HG03060 (cell line): ENCODE measurements around the gene FXYD3.

Experiments used
- ATAC-seq: cut with Tn5 transposase; IDR thresholded peaks from one replicate; pipeline ENCODE4 v1.9.1; 2021; ENCODE audit warnings: low read depth, moderate number of reproducible peaks; ENCODE audit not compliant: unreplicated experiment

FXYD3 gene, protein sequence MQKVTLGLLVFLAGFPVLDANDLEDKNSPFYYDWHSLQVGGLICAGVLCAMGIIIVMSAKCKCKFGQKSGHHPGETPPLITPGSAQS

DNA sequence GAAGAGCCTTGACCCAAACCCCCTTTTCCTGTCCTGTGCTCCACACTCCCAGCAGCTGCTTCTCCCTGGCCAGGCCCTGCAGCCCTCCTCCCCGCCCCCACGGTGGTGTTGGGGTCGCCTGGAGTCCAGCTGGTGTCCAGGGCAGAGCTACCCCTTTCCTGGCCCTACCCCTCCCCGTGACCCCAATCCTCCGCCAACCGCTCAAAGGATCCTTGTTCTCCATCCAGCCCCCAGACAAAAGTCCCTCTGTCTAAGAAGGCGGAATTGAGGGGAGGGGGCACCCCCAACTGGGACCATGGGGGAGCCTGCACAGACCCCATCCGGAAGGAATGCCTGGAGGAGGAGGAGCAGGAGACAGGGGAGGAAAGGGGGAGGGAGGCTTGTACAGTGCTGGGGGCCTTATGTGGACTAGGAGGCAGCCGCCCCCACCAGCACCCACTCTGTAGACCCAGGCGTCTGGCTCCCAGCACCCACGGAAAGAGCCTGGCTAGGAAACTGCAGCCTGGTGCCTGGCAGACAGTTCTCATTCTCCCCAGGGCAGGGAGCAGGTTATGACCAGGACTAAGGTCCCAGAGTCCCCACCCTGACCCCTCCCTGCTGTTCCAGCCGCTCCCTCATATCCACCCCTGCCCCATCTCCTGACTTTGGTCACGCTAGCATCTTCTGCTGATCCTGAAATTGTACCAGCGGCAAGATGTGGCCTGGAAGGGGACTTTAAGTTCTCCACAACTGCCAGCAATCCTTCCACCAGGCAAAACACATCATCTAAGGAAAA is at the start of gene FXYD3:
FXYD3 (plus strand) TSS at position 647 of the 775 bp plus-strand sequence. CDS start 3,554 bp downstream, outside the sequence.
- no peak for ATAC-seq

DNA sequence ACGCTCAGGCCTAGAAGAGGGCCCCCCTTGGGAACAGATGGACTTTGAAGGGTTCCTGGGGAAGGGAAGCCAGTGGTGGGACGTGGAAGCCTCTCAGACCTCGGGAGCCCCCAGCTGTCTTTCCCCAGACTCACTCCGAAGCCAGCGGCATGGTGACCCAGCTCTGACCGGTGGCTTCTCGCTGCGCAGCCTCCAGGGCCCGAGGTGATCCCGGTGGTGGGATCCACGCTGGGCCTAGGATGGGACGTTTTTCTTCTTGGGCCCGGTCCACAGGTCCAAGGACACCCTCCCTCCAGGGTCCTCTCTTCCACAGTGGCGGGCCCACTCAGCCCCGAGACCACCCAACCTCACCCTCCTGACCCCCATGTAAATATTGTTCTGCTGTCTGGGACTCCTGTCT is 49.5 kb upstream of the FXYD3 start:
- no peak for ATAC-seq

DNA sequence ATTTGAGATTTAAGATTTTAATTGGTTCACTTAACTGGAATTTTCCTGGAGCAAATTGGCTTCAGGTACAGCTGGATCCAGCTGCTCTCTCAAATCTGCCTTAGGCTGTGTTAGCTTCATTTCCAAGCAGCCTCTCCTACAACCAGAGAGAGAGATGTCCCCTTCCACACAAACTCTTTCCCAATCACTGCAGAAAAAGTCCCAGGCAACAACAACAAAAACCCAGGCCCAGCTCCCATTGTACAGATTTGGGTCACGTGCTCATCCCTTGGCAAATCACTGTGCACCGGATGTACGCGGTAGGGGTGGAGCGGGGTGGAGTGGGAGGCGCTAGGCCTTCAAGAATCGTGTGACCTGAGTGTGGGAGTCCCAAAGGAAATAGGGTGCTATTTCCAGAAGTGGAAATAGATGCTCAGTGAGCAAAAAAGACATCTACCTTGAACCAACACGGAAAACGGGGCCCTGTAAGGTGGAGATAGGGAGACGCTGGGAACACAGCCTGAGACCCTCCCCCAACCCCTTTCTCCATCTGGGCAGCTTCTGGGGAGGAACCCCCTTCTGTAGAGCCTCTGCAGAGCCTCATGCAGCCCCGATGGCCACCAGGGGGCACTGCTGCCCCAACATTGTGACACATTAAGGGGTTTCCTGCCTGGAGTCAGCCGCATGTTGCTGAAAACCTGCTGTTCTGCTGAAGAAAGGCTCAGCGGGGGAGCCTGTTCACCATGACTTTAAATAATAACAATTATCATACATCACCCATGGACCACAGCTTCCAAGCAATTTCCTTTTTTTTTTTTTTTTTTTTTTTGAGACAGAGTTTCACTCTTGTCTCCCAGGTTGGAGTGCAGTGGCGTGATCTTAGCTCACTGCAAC is 48.7 kb upstream of the FXYD3 start:
- peak; percentile 62 for ATAC-seq

DNA sequence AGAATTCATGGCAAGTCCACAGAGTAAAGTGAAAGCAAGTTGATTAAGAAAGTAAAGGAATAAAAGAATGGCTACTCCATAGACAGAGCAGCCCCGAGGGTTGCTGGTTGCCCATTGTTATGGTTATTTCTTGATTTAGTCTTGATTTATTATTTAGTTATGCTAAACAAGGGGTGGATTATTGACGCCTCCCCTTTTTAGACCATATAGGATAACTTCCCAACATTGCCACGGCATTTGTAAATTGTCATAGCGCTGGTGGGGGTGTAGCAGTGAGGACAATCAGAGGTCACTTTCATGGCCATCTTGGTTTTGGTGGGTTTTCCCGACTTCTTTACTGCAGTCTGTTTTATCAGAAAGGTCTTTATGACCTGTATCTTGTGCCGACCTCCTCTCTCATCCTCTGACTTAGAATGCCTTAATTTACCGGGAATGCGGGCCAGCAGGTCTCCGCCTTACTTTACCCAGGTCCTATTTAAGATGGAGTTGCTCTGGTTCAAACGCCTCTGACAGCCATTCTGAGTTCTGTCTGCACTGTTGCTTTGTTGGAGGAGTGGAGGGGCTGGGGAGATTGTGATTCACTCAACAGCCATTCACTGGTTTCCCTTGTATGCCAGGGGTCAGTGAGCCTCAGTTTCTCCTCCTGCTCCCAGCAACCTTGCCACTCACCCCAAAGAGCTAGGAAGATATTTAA is 46.5 kb upstream of the FXYD3 start:
- ATAC-seq = no peak

DNA sequence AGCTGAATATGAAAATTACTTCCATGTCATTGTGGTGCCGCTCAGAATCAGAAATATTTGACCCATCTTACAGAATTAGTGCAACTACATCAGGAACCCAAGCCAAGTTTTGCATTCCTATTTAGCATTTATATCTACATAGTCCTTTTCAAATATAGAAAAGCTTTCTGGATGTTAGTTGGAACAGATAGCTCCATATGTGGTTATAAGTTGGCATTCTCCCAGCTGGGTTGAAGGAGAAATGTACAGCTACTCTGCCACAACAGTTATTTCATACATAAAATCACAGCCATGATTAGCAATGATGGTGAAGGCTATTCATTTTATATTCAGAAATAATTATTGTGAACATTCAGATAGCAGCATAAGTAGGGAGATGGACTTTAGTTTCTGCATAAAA is 45.9 kb upstream of the FXYD3 start:
- ATAC-seq = no peak

DNA sequence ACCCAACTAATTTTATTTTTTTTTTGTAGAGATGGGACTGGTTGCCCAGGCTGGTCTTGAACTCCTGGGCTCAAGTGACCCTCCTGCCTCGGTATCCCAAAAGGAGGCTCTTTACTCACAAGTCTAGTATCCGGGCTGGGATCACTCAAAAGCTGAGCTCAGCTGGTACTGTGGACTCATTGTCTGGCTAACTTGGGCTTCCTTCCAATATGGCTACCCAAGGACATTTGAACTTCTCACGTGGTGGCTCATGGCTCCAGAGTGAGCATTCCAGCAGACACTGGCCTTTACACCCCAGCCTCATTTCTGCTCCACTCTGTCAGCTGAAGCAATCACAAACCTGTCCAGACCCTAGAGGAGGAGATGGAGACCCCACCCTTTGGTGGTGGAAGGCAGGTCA is 45.2 kb upstream of the FXYD3 start:
- ATAC-seq = no peak

DNA sequence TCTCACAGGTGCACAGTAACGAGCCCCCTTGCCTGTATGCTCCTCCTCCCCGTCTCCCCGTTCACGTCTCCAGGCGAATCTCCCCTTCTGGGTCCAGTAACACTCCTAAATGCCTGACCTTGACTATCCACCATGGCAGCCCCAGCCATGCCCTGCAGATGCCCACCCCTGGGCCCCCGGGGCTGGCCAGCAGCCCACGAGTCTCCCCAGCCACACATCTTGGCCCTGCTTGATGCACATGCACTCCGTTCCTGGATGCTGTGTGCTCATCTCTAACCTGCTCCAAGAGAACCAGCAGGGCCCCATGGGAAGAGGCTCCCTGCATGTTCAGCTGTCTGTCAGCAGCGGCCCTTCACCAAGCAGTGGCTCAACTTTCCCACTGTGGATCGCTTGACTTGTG is 42.1 kb upstream of the FXYD3 start:
- ATAC-seq = no peak

DNA sequence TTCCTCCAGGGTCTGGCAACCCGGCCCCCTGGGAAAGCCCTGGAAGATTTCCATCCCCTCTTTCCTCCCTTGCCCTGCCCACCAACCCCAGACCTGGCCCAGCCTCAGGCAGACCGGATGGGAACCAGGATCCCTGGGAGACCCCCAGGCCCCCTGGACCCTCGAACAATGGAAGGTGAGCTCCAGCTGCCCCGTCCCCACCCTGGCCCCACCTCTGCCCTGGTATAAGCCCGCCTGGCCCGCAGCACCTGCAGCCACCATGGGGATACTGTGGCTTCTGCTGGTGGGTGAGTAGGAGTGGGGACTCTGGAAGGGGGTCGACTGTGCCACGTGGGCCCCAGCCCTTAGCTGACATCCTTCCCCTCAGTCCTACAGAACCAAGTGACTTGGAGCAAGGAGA is 41.7 kb upstream of the FXYD3 start:
- ATAC-seq = no peak

DNA sequence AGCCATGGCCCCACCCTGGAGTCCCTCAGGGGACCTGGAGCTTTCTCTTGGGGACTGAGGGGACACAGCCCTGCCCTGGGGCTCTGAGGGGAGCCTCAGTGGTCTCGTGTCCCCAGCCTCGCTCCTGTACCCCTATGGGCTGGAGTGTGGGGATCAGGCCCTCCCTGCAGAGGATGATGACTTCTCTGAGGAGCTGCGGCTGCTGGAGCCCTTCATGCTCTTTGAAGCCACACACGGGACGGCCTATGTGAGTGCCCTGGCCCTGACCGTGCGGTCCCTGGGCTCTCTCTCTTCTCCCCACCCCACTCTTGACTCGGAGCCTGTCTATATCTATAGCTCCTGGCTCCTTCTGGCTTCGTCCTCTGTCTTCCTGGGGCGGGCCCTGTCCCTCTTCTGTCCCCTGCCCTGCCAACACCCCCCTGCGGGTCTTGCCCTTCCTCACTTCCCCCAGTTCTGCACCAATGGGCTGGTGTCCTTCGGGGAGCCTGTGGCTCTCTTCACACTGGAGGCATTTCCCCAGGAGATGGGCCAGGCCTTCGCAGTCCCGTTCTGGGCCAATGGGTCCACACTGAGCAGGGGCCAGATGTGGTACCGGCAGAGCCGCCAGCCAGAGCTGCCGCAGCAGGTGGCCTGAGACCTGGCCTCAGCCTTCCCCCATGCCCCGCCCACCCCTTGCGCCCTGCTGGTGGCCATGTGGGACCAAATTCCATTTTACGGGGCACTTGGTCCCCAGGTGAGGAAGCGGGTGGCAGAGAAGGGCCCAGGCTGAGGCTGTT is 41.0 kb upstream of the FXYD3 start:
- no peak for ATAC-seq

DNA sequence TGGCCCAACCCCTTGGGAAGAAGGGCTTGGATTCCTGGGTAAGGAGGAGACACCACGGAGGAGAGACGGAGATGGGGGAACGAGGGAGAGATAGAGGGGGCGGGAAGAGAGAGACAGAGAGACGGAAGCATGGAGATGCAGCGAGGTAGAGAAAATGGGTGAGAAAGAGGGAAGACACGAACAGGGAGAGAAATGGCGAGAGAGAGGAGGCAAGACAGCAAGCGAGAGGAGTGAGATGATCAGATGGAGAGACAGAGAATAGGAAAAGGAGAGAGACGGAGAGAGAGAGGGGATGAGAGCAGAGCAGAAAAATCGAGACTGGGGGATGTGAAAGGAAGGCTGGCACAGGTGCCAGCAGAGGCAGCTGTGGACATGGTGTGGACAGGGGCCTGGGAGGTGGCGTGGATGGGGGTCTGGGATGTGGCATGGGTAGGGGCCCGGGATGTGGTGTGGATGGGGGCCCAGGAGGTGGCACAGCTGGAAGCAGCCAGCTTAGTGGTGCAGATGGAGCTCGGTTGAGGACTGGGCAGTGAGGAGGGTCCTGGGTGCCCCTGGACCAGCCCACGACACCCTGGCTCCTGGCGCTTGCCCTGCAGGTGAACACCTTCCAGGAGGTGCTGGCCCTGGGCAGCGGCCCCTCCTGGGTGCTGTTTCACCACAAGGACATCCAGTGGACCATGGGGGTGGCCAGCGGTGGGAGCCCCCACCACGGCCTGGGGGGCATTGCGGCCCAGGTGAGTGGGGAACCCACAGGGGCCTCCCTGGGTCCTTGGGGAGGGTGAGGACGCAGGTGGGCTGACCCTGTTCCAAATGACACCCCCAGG is 40.2 kb upstream of the FXYD3 start:
- no peak for ATAC-seq

DNA sequence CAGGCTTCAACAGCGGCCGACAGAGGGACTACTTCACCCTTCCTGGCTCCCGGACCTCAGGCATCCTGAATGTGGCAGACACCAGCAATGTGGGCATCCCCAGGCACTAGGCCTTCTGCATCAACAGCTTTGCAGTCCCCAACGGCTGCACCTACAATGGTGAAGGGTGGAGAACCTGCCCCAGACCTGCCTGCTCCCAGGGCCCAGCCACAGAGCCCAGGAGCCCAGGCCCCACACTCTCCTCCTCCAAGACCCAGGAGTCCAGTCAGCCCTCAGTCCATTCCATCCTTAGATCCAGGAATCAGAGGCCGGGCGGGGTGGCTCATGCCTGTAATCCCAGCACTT is 39.6 kb upstream of the FXYD3 start:
- no peak for ATAC-seq

DNA sequence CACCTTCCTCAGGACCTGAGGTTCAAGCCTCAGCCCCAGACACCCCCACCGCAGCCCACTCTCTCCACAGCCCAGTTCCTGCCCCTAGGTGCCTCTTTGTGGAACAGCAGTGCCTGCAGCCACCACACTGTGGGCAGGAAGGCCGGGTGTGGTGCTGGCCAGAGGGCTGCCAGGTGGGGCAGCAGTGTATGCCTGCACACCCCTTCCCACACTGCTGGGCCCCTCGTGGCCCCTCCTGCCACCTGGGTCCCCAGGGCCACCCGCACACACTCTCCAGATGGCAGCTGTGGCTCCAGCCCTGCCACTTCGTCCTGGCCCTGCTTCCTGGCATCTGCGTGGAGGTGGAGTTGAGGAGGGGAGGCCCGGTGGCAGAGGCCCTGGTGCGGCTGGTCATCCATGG is 39.0 kb upstream of the FXYD3 start:
- ATAC-seq = no peak

DNA sequence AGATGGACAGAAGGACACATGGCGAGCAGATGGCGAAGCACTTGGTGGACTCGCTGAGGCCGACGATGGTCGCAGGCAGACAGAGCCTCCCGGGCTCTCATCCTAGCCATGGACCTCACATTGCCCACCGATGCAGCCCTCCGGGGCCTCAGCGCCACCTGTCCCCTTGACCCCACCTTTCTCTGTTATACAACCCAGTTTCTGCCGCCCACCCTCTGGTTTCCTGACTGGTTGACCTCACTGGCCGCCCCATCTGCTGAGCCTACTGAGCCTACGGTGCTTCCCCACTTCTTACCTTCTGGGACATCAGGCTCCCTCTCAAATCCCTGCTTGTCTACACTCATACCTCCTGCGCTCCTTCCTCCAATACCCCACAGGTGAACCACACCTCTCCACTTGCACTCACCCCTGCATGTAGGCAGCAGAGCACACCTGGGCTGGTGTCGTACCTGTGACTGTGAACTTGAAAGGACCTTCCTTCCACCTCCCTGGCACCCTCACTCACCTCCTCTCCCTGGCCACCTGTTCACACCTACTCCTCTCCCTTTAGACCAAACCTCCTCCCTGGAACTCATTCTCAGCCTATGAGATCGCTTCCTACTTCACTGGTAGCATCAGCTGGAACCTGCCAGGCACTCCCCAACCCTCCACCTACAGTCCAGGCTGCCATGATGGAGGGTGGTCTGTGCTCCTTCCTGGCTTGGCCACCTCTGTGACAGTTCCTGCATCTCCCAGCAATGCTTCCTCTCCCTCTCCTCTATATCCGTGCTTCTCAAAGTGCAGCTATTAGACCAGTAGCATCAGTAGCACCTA is 38.0 kb upstream of the FXYD3 start:
- no peak for ATAC-seq

DNA sequence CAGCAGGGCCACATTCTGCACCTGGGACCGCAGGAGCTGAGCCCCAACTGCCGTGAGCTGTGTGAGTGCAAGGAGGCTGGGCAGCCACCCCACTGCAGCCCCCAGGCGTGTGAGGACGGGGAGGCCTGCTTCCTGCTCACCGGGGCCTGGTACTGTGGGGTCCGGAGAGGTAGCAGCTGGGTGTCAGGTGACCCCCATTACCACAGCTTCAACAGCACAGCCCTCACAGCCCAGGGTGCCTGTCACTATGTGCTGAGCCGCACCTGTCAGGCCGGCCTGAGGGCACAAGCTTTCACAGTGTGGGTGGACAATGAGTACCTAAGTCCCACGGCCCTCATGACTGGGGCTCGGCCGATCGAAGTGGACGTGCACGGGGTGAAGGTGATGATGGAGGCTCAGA is 35.8 kb upstream of the FXYD3 start:
- ATAC-seq = no peak

DNA sequence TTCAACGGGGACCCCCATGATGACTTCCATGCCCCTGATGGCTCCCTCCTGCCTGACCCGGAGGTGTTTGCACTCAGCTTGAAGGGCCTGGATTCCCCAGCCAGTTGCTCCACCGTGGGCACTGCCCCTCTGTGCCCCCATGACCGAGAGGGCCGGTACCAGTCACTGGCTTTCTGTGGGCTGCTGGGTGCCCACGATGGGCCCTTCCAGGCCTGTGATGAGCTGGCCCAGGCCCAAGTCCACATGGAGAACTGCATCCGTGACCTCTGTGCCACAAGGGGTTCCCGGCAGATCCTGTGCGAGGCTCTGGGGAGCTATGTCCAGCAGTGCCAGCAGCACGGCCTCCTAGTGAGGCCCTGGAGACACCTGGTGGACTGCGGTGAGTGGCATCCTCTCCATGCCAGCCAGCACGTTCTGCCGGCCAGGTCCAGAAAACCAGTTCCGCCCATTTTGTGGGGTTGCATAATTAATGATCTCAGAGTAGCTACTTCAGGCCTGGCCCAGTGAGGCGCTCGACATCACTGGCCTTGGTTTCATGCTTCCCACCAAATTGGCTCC is 34.9 kb upstream of the FXYD3 start:
- no peak for ATAC-seq

DNA sequence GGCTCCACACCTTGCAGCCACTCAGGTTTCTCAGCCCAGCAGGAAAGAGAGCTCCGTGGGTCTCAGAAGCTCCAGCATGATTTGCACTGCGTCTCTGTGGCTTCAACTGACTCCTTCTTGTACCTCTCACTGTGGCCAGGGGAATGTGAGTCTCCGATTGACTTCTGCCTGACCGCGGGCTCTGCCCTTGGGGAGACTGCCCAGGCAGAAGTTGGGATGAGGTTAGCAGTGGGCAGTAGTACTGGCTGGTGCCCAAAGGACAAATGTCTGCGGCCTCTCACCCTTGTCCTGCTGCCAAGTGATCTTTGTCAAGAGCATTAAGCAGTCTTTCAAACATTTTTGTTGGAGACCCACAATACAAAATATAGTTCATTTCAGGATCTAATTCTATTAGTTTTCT is 34.4 kb upstream of the FXYD3 start:
- no peak for ATAC-seq

DNA sequence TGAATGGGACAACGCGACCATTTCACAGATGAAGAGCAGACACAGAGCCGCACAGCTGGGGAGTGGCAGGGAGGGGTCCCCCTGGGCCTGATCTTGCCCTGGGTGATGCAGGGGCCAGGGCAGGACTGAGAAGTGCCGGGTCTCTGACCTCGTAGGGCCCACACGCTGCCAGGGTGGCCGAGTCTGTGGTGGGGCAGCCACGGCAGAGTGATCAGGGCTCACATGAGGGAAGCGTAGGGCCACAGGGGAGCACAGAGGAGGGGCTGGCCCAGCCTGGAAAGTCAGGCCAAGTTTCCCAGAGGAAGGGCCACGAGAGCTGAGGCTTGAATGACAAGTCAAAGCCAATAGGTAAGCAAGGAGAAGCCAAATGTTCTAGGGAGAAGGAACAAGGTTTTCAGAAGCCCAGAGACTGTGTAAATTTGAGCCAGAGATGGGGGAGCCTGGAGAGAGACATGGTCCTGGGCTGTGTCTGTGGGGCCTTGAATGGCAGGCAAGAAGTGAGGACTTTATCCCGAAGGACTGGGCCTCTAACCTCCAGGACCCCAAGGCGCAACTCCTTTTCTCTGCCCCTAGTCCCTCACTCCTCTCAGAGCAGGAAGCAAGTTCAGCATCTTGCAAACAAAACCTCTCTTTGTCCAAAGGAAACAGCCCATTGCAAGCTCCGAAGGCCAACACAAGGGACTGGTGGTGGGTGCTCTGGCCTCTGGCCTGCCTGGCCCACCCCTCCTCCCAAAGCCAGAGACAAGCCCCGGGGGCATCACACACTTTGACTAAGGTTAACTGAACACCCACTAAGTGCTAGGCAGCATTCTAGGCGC is 31.7 kb upstream of the FXYD3 start:
- ATAC-seq = no peak

DNA sequence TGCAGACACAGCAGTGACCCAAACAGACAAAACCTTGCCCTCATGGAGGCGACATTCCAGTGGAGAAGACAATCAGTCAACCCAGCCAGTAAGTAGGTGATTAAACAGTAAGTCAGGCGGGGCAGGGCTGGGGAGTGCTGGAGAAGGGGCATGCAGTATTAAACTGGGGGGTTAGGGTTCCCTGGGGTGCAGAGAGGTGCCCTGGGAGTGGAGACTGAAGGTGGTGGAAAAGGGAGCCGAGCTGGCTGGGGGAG is 31.2 kb upstream of the FXYD3 start:
- ATAC-seq = no peak
